HepG2 (cell line): ENCODE results near the gene GJC2. TPM values are rescaled to one million over a fixed set of nuclear protein-coding genes. Genes with fewer than 3 reads are reported as not detected.
A peak's percentile ranks its signal among the peaks of the same experiment; 100 is the strongest.

ENCODE experiments used
- ATAC-seq: fragments of 200-7000 bp; cut with Tn5 transposase; 3 replicates; pipeline ENCODE4 v1.9.1; 2020; ENCODE audit warnings: mild to moderate bottlenecking, moderate library complexity
- BruUV-seq: library from RNA; stranded (reverse); fragments of 400-500 nt; replicated peaks from 2 replicates; lab custom pipeline; 2021; lab: Mats Ljungman, UMichigan
- CTCF ChIA-PET: fragments of 300-600 bp; formaldehyde crosslinking; extraction: SDS; loops from one replicate; lab custom pipeline; 2021; ENCODE audit warnings: low total read pairs, inconsistent platforms, low intra/inter-chr PET ratio; lab: Yijun Ruan, JAX
- POLR2A ChIA-PET: fragments of 350-600 bp; sonication (Branson Sonifier 250); formaldehyde crosslinking; loops from one replicate; lab custom pipeline; 2020; ENCODE audit warnings: antibody characterized with exemption, inconsistent platforms; lab: Yijun Ruan, JAX
- DNase-seq: peaks from one replicate; pipeline ENCODE4 v3.0.0-alpha.2; 2015; ENCODE audit warnings: low spot score
- FAIRE-seq: peaks from 3 replicates; lab custom pipeline; 2011; peaks lifted over from hg19 to GRCh38; lab: Jason Lieb, UNC
- H2AFZ ChIP-seq: one replicate; pipeline ENCODE4 v1.6.1; 2011; ENCODE audit warnings: low read length, inconsistent platforms
- H3K27ac ChIP-seq: fragments of 300-600 bp; 3 replicates; pipeline ENCODE4 v1.8.0; 2011; ENCODE audit warnings: mixed run types, mild to moderate bottlenecking, mixed read lengths, low read length, inconsistent platforms; ENCODE audit not compliant: insufficient read depth; ENCODE audit errors: extremely low read length
- H3K27me3 ChIP-seq, 2 experiments: fragments of 200-600 bp in 1 of 2; 2 replicates in 1 of 2; 3 replicates in 1 of 2; pipeline versions ENCODE4 v1.6.0 to v1.8.0; 2011; ENCODE audit warnings: low read length in 2 of 2, mild to moderate bottlenecking in 2 of 2, moderate library complexity in 2 of 2, inconsistent platforms in 1 of 2; ENCODE audit not compliant: insufficient read depth in 2 of 2, control insufficient read depth in 1 of 2
- H3K36me3 ChIP-seq, 2 experiments: fragments of 200-600 bp in 1 of 2; replicated peaks in 1 of 2; 2 replicates in 1 of 2; 3 replicates in 1 of 2; pipeline versions ENCODE4 v1.5.1 to v1.8.0; 2011; ENCODE audit warnings: low read length in 2 of 2, inconsistent platforms in 1 of 2; ENCODE audit not compliant: insufficient read depth in 2 of 2, control insufficient read depth in 1 of 2
- H3K4me1 ChIP-seq: 2 replicates; pipeline ENCODE4 v1.5.1; 2012; ENCODE audit warnings: low read length, inconsistent platforms; ENCODE audit not compliant: insufficient read depth
- H3K4me2 ChIP-seq: 2 replicates; pipeline ENCODE4 v1.6.0; 2011; ENCODE audit warnings: low read depth, low read length, inconsistent platforms
- H3K4me3 ChIP-seq, 3 experiments: fragments of 200-600 bp in 1 of 3; sonication (generic), shearing (Covaris generic) in 1 of 3; replicated peaks in 1 of 3; 2 replicates each; pipeline ENCODE4 v1.5.1; 2011 to 2016; ENCODE audit warnings: low read length in 3 of 3, inconsistent platforms in 2 of 3, low read depth in 2 of 3, mild to moderate bottlenecking in 2 of 3, control low read depth in 1 of 3, mixed read lengths in 1 of 3; ENCODE audit not compliant: insufficient read depth in 1 of 3
- H3K79me2 ChIP-seq: one replicate; pipeline ENCODE4 v1.6.1; 2011; ENCODE audit warnings: low read length, inconsistent platforms; ENCODE audit not compliant: insufficient read depth
- H3K9ac ChIP-seq: 2 replicates; pipeline ENCODE4 v1.6.0; 2011; ENCODE audit warnings: mild to moderate bottlenecking, low read depth, low read length, inconsistent platforms; ENCODE audit not compliant: insufficient read depth
- H3K9me3 ChIP-seq: 2 replicates; pipeline ENCODE4 v1.5.1; 2012; ENCODE audit warnings: mild to moderate bottlenecking, low read length
- H4K20me1 ChIP-seq: 2 replicates; pipeline ENCODE4 v1.6.0; 2011; ENCODE audit warnings: inconsistent platforms, mild to moderate bottlenecking, low read length, moderate library complexity; ENCODE audit not compliant: insufficient read depth
- RBM22 ChIP-seq: fragments of 200-400 bp; formaldehyde crosslinking; optimal IDR thresholded peaks from 2 replicates; pipeline ENCODE3; 2017; ENCODE audit warnings: mild to moderate bottlenecking, low read length, moderate library complexity
- SKI ChIP-seq: fragments of 450-650 bp; IDR thresholded peaks from one replicate; pipeline ENCODE4 v1.6.1; 2018; ENCODE audit warnings: mild to moderate bottlenecking; ENCODE audit not compliant: partially characterized antibody
- SRF ChIP-seq: IDR thresholded peaks from 2 replicates; pipeline ENCODE4 v1.6.1; 2011; ENCODE audit warnings: mild to moderate bottlenecking, low read depth, low read length, moderate library complexity
- SRY ChIP-seq: sonication (generic); formaldehyde crosslinking; IDR thresholded peaks from 2 replicates; pipeline ENCODE4 v1.8.0; 2022; ENCODE audit warnings: mild to moderate bottlenecking, missing genetic modification reagents
- ZNF781 ChIP-seq: sonication (generic); formaldehyde crosslinking; IDR thresholded peaks from 2 replicates; pipeline ENCODE4 v1.5.1; 2020; ENCODE audit warnings: borderline replicate concordance, mild to moderate bottlenecking, missing genetic modification reagents; ENCODE audit errors: not compliant biosample characterization
- WGBS: methylation state at CpG from one replicate; pipeline ENCODE4 v1.1.6; 2017; ENCODE audit warnings: low lambda C conversion rate; 5-methylcytosine and 5-hydroxymethylcytosine counted together
- in situ Hi-C: cut with HindIII; loops from 2 replicates; pipeline ENCODE4 v1.10.0; 2017; ENCODE audit warnings: low pct_unique_long_range_greater_than_20kb; ENCODE audit not compliant: extremely low pct_ligation_motif_present
- intact Hi-C: fragments of 100-400 bp; cut with micrococcal nuclease; formaldehyde crosslinking; loops from one replicate; pipeline ENCODE4 v1.10.0; 2022; ENCODE audit not compliant: unreplicated experiment
- polyA plus RNA-seq, 8 experiments: library from polyadenylated mRNA; depleted of rRNA in 3 of 8; stranded (reverse) in 7 of 8; unstranded in 1 of 8; fragments of >200 nt; fragmentation: Illumina TruSeq in 4 of 8; extraction: Trizol in 4 of 8; gene quantifications; 2 replicates each; pipeline versions ENCODE4 v1.2.1 to v1.2.3, GENCODE V29; 2011 to 2016; ENCODE audit warnings: low read depth in 4 of 8, missing spikeins in 1 of 8, mixed read lengths in 1 of 8; ENCODE audit not compliant: insufficient read depth in 1 of 8
- total RNA-seq, 5 experiments: library from RNA; depleted of rRNA; stranded (reverse); fragments of >200 nt; fragmentation: Illumina TruSeq; extraction: Trizol; gene quantifications; 2 replicates each; pipeline ENCODE4 v1.2.3, GENCODE V29; 2016; ENCODE audit warnings: low read depth in 1 of 5
- TF ChIP-seq, protein P1 (sequence below): sonication (generic); formaldehyde crosslinking; IDR thresholded peaks from 2 replicates; pipeline ENCODE4 v1.4.0; 2020; ENCODE audit warnings: mild to moderate bottlenecking, missing genetic modification reagents

Gene GJC2
- total and polyA plus RNA-seq, 2 of the 13 experiments (the other 11 are each of a cell fraction or from before 2014, with no cell fraction given) = 1.6 to 3.8 TPM

DNA sequence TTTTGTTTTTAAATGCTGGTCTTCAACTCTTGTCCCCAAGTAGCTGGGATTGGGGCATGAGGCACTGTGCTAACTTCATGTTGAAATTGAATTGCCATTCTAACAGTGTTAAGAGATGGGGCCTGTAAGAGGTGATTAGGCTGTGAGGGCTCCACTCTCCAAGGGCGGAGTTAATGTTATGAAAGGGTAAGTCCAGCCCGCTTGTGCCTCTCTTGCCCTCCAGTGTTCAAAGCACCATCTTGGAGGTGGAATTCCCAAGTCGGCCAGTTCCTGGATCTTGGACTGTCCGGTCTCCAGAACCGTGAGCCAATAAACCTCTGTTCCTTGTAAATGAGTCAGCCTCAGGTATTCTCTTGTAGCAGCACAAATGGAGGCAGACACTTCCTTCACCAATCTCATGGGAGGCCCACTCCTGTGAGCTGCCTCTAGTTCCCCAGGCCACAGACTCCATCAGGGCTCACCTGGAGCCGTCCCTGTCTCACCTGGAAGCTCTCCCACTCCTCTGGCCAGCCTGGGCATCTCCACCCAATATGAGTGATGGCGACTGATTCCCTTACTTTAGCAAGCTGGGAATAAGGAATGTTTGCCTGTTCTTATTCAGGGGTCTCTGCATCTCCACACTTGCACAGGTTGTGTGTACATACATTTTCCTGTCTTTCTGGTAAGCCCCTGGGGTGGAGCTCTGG lies 31.4 kb downstream of the GJC2 start (continued):
- TF ChIP-seq, protein P1, sequence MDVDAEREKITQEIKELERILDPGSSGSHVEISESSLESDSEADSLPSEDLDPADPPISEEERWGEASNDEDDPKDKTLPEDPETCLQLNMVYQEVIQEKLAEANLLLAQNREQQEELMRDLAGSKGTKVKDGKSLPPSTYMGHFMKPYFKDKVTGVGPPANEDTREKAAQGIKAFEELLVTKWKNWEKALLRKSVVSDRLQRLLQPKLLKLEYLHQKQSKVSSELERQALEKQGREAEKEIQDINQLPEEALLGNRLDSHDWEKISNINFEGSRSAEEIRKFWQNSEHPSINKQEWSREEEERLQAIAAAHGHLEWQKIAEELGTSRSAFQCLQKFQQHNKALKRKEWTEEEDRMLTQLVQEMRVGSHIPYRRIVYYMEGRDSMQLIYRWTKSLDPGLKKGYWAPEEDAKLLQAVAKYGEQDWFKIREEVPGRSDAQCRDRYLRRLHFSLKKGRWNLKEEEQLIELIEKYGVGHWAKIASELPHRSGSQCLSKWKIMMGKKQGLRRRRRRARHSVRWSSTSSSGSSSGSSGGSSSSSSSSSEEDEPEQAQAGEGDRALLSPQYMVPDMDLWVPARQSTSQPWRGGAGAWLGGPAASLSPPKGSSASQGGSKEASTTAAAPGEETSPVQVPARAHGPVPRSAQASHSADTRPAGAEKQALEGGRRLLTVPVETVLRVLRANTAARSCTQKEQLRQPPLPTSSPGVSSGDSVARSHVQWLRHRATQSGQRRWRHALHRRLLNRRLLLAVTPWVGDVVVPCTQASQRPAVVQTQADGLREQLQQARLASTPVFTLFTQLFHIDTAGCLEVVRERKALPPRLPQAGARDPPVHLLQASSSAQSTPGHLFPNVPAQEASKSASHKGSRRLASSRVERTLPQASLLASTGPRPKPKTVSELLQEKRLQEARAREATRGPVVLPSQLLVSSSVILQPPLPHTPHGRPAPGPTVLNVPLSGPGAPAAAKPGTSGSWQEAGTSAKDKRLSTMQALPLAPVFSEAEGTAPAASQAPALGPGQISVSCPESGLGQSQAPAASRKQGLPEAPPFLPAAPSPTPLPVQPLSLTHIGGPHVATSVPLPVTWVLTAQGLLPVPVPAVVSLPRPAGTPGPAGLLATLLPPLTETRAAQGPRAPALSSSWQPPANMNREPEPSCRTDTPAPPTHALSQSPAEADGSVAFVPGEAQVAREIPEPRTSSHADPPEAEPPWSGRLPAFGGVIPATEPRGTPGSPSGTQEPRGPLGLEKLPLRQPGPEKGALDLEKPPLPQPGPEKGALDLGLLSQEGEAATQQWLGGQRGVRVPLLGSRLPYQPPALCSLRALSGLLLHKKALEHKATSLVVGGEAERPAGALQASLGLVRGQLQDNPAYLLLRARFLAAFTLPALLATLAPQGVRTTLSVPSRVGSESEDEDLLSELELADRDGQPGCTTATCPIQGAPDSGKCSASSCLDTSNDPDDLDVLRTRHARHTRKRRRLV (CRISPR knock-in tag) = no peak
- TF ChIP-seq SKI (no peak), SRY (CRISPR knock-in tag) (no peak), ZNF781 (CRISPR knock-in tag) (no peak)
- TF ChIP-seq, all 625 proteins: peak for 0

GRCh38 chr1:228181645-228182034 lies 31.9 kb downstream of the GJC2 start:
- Histone ChIP-seq H2AFZ (no peak overlapping the region), H3K36me3 (no peaks in the 10 kb centered on the region), H3K4me1 (peaks cover 7% of the 10 kb centered on the region), H3K9ac (no peak overlapping the region), H3K27ac (no peak overlapping the region), H3K27me3 (no peaks in the 10 kb centered on the region), H3K79me2 (no peaks in the 10 kb centered on the region), H3K4me3 (no peak overlapping the region), H4K20me1 (no peaks in the 10 kb centered on the region), H3K4me2 (no peak overlapping the region), H3K9me3 (no peaks in the 10 kb centered on the region)
- in situ Hi-C loops (no loop called here), intact Hi-C loops (loop anchor here (2.0 kb wide), 1 partner anchor 51 kb away; no protein-coding TSS in a partner anchor)
- BruUV-seq = no TSS peak
- DNase-seq (no peak), FAIRE-seq (no peak), ATAC-seq (no peak)
- ChIA-PET POLR2A (no interaction called here), CTCF (interaction anchor here (2.3 kb wide), 1 partner anchor 51 kb away, joined by 6 read pairs; no protein-coding TSS in a partner anchor)
- no peak for TF ChIP-seq SRF
- peak; percentile 19 for TF ChIP-seq RBM22
- WGBS = 71% methylated on average over 8 of the region's 9 CpGs
